Measurements from ENCODE around the gene PDE3A. TPM values are rescaled to one million over a fixed set of nuclear protein-coding genes. Genes with fewer than 3 reads are reported as not detected.
A peak's percentile ranks its signal among the peaks of the same experiment; 100 is the strongest.

The PDE3A gene
- total RNA-seq, 6 experiments from 2014 or later = 0.02 to 0.07 (median 0.03) TPM; not detected in 3

DNA sequence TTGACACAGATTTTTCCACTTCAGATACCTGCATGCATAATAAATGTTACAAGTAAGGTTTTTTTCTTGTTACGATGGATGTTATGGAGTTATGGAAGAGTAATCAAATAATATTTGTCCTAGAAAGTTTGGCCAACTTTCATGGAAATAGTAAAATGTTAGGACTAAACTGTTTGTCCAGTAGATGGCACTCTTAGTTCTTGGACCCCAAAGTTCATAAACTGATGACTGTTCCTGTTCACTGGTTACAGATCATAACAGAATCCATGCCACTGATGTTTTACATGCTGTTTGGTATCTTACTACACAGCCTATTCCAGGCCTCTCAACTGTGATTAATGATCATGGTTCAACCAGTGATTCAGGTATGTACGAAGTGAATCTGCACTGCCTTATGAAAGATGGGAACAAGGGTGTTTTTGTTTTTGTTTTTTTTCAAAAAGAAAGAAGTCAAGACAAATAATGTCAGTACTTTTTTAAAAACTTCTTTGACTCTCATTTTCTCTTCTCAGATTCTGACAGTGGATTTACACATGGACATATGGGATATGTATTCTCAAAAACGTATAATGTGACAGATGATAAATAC lies 278.0 kb downstream of the PDE3A start:
- H3K27me3 Mint-ChIP-seq (ENCODE audit: insufficient read depth) = no peaks in the 10 kb centered on the region; the same call in 1 of the 2 replicates
- no peak overlapping the region for H3K27ac Mint-ChIP-seq
- TF ChIP-seq CTCF (IDR thresholded peaks at IDR 0.05) = peak; percentile 83
- no peaks in the 10 kb centered on the region for H3K9me3 Mint-ChIP-seq
- peak; percentile 53 for DNase-seq
- H3K4me3 Mint-ChIP-seq = peak overlapping the region; percentile 37; the same call in 1 of the 2 replicates
- H3K36me3 Mint-ChIP-seq (ENCODE audit: low read depth) = no peaks in the 10 kb centered on the region
- peaks cover 5% of the 10 kb centered on the region; the same call in 1 of the 2 replicates for H3K4me1 Mint-ChIP-seq (ENCODE audit: low read depth)

DNA sequence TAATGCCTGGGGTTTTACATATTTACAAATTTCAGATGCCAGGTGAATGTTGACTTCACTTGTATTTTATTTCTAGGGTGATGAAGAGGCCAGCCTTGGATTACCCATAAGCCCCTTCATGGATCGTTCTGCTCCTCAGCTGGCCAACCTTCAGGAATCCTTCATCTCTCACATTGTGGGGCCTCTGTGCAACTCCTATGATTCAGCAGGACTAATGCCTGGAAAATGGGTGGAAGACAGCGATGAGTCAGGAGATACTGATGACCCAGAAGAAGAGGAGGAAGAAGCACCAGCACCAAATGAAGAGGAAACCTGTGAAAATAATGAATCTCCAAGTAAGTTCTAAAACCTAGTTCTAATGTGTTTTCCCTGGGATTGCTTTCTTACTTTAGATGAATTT lies 285.5 kb downstream of the PDE3A start:
- no peaks in the 10 kb centered on the region for H3K9me3 Mint-ChIP-seq
- no peaks in the 10 kb centered on the region for H3K4me1 Mint-ChIP-seq (ENCODE audit: low read depth)
- DNase-seq = no peak
- H3K36me3 Mint-ChIP-seq (ENCODE audit: low read depth) = no peaks in the 10 kb centered on the region
- no peak overlapping the region for H3K27ac Mint-ChIP-seq
- no peaks in the 10 kb centered on the region; the same call in none of the 2 replicates for H3K27me3 Mint-ChIP-seq (ENCODE audit: insufficient read depth)
- TF ChIP-seq CTCF (IDR thresholded peaks at IDR 0.05) = no peak
- no peak overlapping the region for H3K4me3 Mint-ChIP-seq

DNA sequence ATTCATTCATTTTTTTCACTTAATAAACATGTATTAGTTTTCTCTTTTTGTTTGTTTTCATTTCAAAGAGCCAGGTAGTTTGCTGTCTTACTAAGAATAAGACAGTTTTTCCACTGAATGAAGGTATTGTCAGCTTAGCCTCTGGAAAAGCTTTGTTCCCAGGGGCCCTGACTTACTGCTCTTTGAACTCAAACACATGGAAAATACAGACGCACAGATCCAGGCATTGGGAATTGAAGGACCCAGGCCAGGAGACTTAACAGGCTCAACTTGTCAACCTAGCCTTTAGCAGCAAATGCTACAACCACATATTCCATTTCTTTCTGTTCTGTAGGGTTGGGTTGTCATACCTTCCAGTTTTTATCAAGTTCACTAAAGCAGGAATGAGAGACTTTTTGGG lies 288.3 kb downstream of the PDE3A start:
- TF ChIP-seq CTCF (IDR thresholded peaks at IDR 0.05) = no peak
- H3K36me3 Mint-ChIP-seq (ENCODE audit: low read depth) = peaks cover 5% of the 10 kb centered on the region
- no peaks in the 10 kb centered on the region; the same call in none of the 2 replicates for H3K27me3 Mint-ChIP-seq (ENCODE audit: insufficient read depth)
- peaks cover 21% of the 10 kb centered on the region for H3K9me3 Mint-ChIP-seq
- no peaks in the 10 kb centered on the region for H3K4me1 Mint-ChIP-seq (ENCODE audit: low read depth)
- H3K27ac Mint-ChIP-seq = no peak overlapping the region
- DNase-seq = no peak
- H3K4me3 Mint-ChIP-seq = no peak overlapping the region

GRCh38 chr12:20657496-20657895 lies 289.2 kb downstream of the PDE3A start:
- Mint-ChIP-seq H3K27me3 (ENCODE audit: insufficient read depth) (no peaks in the 10 kb centered on the region; the same call in none of the 2 replicates), H3K9me3 (peaks cover 30% of the 10 kb centered on the region), H3K4me3 (no peak overlapping the region), H3K27ac (no peak overlapping the region), H3K4me1 (ENCODE audit: low read depth) (no peaks in the 10 kb centered on the region), H3K36me3 (ENCODE audit: low read depth) (peaks cover 5% of the 10 kb centered on the region)
- no peak for TF ChIP-seq CTCF (IDR thresholded peaks at IDR 0.05)
- no peak for DNase-seq

DNA sequence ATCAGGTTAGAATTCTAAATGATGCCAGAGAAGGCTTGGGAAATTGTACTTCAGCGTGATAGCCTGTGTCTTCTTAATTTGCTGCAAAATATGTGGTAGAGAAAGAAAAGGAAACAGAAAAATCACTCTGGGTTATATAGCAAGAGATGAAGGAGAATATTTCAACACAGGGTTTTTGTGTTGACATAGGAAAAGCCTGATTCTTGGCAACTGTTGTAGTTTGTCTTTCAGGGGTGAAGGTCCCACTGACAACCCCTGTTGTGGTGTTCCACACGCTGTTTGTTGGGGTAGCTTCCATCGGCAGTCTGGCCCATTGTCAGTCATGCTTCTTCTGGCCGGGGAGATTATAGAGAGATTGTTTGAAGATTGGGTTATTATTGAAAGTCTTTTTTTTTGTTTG lies 313.0 kb downstream of the PDE3A start:
- Mint-ChIP-seq H3K4me3 (no peak overlapping the region), H3K36me3 (ENCODE audit: low read depth) (no peaks in the 10 kb centered on the region), H3K4me1 (ENCODE audit: low read depth) (no peaks in the 10 kb centered on the region), H3K9me3 (peaks cover 28% of the 10 kb centered on the region), H3K27ac (no peak overlapping the region), H3K27me3 (ENCODE audit: insufficient read depth) (no peaks in the 10 kb centered on the region)
- no peak for DNase-seq
- no peak for TF ChIP-seq CTCF (IDR thresholded peaks at IDR 0.05)

All from HFFc6 (cell line).